Neutrophil (primary cell): ENCODE data around the gene METRNL.
"Not testable (repeated sequence)": the region's sequence is repeated elsewhere in the genome, so short reads cannot be mapped to it uniquely, and the experiment has no call there.

ENCODE experiments used
- H3K27ac ChIP-seq: fragments of 200-600 bp; sonication (generic); 2 replicates; pipeline ENCODE4 v1.5.1; 2016; ENCODE audit warnings: mild to moderate bottlenecking, moderate library complexity
- H3K27me3 ChIP-seq: fragments of 200-600 bp; sonication (generic); 2 replicates; pipeline ENCODE4 v1.6.0; 2016; ENCODE audit warnings: mild to moderate bottlenecking
- H3K36me3 ChIP-seq: fragments of 200-600 bp; sonication (generic); 2 replicates; pipeline ENCODE4 v1.5.1; 2017
- H3K4me1 ChIP-seq, 2 experiments: fragments of 200-600 bp in 1 of 2; sonication (generic) in 1 of 2; 1 replicate in 1 of 2; 2 replicates in 1 of 2; pipeline versions ENCODE4 v1.5.1 to v1.6.1; 2013 to 2016; ENCODE audit warnings: low read depth in 1 of 2, low read length in 1 of 2, mild to moderate bottlenecking in 1 of 2, moderate library complexity in 1 of 2; ENCODE audit not compliant: control insufficient read depth in 1 of 2, insufficient read depth in 1 of 2
- H3K4me3 ChIP-seq, 2 experiments: fragments of 200-600 bp in 1 of 2; sonication (generic) in 1 of 2; 1 replicate in 1 of 2; 2 replicates in 1 of 2; pipeline ENCODE4 v1.5.1; 2013 to 2016; ENCODE audit warnings: low read depth in 1 of 2, low read length in 1 of 2, mild to moderate bottlenecking in 1 of 2, moderate library complexity in 1 of 2
- H3K9me3 ChIP-seq: fragments of 200-600 bp; sonication (generic); 2 replicates; pipeline ENCODE4 v1.5.1; 2016
- CTCF ChIP-seq: fragments of 200-600 bp; sonication (generic); IDR thresholded peaks from 2 replicates; pipeline ENCODE4 v1.5.1; 2016; ENCODE audit warnings: antibody characterized with exemption

Gene METRNL

DNA sequence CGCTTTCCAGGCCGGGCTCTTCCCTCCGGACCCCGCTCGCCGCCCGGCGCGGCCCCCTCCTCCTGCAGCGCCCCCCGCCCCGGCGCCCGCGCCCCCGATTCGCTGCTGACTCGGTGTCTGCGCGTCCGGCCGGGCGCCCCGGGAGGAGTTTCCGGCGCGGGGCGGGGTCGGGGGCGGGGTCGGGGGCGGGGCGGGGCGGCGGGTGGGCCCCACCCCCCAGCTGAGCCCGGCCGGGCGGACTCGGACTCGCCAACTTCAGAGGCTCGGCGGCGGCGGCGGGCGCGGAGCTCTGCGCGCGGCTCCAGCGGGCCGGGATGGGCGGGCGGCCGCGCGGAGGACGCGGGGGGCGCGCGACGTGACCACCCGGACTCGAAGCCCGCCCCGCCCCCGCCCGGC is at the start of gene METRNL:
TSS of gene METRNL (plus strand) at position 258 of the 396 bp plus-strand sequence. CDS start 207 bp downstream, outside the sequence.
- Histone ChIP-seq H3K4me3 (peak within 1 kb of the TSS; percentile 72), H3K27me3 (peaks cover 87% of the 10 kb centered on the region), H3K4me1 (peaks cover 27 to 30% of the 10 kb centered on the region in 2 experiments), H3K27ac (peak within 1 kb of the TSS; percentile 78), H3K9me3 (no peaks in the 10 kb centered on the region), H3K36me3 (no peaks in the 10 kb centered on the region)
- TF ChIP-seq CTCF = no peak

- no peak overlapping the region for H3K27ac ChIP-seq
- H3K9me3 ChIP-seq = no peaks in the 10 kb centered on the region
- no peak for TF ChIP-seq CTCF
- H3K27me3 ChIP-seq = no peaks in the 10 kb centered on the region
- no peak overlapping the region for H3K4me3 ChIP-seq
- peaks cover 21% of the 10 kb centered on the region for H3K36me3 ChIP-seq
- no peaks in the 10 kb centered on the region for H3K4me1 ChIP-seq
Measured at GRCh38 chr17:83030432-83030831, 49.0 kb upstream of the METRNL start.

DNA sequence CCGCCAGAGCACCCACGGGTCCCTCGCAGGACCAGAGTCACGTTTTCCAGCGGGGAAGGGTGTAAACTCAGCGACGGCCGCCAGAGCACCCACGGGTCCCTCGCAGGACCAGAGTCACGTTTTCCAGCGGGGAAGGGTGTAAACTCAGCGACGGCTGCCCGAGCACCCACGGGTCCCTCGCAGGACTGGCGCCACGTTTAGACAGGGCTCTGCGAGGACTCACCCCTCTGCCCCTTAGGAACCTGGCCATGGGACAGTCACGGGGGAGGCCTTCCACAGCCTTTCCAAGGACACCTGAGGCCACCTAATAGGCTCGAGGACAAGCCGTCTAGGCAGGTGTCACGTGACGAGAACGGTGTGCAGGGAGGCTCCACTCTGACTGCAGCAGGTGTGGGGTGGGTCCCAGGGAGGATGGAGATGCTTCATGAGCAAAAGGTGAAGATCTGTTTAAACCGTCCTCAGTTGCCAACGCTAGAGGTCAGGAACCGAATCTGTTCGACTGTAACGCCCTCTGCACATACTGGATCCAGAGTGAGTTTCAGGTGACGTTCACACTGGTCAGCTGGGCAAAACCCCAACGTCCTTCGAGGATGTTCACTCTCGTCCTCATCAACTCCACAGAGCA is 48.0 kb upstream of the METRNL start:
- Histone ChIP-seq H3K4me1 (no peaks in the 10 kb centered on the region), H3K27ac (no peak overlapping the region), H3K9me3 (no peaks in the 10 kb centered on the region), H3K36me3 (peaks cover 30% of the 10 kb centered on the region), H3K27me3 (no peaks in the 10 kb centered on the region), H3K4me3 (no peak overlapping the region)
- TF ChIP-seq CTCF = no peak

DNA sequence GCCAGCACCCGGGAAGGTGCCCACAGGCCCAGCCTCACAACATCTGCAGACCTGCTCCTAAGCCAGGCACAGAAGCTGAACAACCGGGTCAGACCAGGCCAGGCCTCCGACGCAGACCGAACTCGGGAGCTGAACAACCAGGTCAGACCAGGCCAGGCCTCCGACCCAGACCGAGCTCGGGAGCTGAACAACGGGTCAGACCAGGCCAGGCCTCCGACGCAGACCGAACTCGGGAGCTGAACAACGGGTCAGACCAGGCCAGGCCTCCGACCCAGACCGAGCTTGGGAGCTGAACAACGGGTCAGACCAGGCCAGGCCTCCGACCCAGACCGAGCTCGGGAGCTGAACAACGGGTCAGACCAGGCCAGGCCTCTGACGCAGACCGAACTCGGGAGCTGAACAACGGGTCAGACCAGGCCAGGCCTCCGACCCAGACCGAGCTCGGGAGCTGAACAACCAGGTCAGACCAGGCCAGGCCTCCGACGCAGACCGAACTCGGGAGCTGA is 47.4 kb upstream of the METRNL start:
- not testable (repeated sequence) for H3K27ac ChIP-seq, H3K9me3 ChIP-seq, H3K4me3 ChIP-seq, H3K4me1 ChIP-seq, H3K27me3 ChIP-seq
- peaks cover 36% of the 10 kb centered on the region for H3K36me3 ChIP-seq

DNA sequence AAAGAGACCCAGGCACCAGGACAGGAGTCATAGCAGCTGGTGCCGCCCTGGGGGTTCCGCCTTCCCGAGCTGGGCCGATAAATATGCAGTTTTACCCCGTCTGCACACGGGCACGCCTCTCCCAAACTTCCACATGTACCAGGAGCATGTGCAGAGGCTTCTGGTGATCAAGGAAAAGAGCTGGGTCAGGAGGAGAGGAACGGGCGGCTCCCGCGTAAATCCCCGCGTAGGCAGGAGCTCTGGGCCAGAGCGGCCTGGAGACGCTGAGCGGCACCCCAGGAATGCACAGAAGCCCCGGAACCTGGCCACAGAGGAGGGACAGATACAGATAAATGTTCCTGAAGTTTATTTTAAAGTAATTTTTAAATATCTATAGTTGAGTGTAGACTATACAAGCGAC is 46.6 kb upstream of the METRNL start:
- Histone ChIP-seq H3K4me3 (no peak overlapping the region), H3K4me1 (no peaks in the 10 kb centered on the region), H3K36me3 (peaks cover 44% of the 10 kb centered on the region), H3K27me3 (no peaks in the 10 kb centered on the region), H3K9me3 (no peaks in the 10 kb centered on the region), H3K27ac (no peak overlapping the region)
- no peak for TF ChIP-seq CTCF

DNA sequence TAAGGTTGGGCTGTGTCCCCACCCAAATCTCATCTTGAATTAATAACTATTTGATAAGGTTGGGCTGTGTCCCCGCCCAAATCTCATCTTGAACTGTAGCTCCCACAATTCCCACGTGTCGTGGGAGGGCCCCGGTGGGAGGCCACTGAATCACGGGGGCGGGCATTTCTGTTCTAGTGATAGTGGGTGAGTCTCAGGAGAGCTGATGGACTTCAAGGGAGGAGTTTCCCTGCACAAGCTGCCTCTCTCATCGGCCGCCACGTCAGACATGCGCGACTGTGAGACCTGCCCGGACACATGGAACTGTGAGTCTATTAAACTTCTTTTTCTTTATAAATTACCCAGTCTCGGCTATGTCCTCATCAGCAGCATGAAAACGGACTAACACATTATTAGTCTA is 44.9 kb upstream of the METRNL start:
- TF ChIP-seq CTCF = no peak
- peaks cover 49% of the 10 kb centered on the region for H3K36me3 ChIP-seq
- no peaks in the 10 kb centered on the region for H3K27me3 ChIP-seq
- no peak overlapping the region for H3K27ac ChIP-seq
- no peak overlapping the region for H3K4me3 ChIP-seq
- H3K4me1 ChIP-seq = no peaks in the 10 kb centered on the region
- H3K9me3 ChIP-seq = no peaks in the 10 kb centered on the region
